PC-3 (cell line): ENCODE data around the gene PRPH2.

Source experiments
- EZH2 ChIP-seq: fragments of 300-600 bp; sonication (generic); IDR thresholded peaks from one replicate; pipeline ENCODE4 v1.6.1; 2017; ENCODE audit warnings: antibody characterized with exemption, mild to moderate bottlenecking, low read length; ENCODE audit not compliant: unreplicated experiment
- EZH2phosphoT487 ChIP-seq: fragments of 300-600 bp; sonication (generic); IDR thresholded peaks from 2 replicates; pipeline ENCODE4 v1.6.1; 2018; ENCODE audit warnings: mild to moderate bottlenecking, antibody characterized with exemption, low read length, borderline replicate concordance
- TF ChIP-seq, protein P1 (sequence below): fragments of 300-600 bp; sonication (generic); conservative IDR thresholded peaks from 2 replicates; pipeline ENCODE4 v1.5.1; 2017; ENCODE audit warnings: antibody characterized with exemption, low read depth, mild to moderate bottlenecking, low read length

DNA sequence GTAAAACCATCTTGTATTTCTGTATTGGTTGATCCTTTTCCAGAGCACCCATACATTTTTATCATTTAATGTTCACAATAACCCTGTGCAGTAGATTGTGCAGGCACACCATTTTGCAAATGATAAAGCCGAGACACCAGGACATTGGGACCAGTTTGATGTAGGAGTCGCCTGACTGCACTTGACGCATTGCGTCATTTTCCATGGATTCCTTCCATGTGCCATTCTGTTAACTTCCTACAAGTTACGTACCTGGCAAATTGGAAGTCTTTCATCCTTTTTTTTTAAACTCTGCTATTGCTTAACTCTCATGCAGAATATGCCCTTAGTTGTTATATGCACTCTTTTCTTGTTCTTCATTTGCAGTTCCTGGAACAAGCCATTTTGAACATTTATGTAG, 43.0 kb downstream of the PRPH2 start:
- TF ChIP-seq, protein P1, sequence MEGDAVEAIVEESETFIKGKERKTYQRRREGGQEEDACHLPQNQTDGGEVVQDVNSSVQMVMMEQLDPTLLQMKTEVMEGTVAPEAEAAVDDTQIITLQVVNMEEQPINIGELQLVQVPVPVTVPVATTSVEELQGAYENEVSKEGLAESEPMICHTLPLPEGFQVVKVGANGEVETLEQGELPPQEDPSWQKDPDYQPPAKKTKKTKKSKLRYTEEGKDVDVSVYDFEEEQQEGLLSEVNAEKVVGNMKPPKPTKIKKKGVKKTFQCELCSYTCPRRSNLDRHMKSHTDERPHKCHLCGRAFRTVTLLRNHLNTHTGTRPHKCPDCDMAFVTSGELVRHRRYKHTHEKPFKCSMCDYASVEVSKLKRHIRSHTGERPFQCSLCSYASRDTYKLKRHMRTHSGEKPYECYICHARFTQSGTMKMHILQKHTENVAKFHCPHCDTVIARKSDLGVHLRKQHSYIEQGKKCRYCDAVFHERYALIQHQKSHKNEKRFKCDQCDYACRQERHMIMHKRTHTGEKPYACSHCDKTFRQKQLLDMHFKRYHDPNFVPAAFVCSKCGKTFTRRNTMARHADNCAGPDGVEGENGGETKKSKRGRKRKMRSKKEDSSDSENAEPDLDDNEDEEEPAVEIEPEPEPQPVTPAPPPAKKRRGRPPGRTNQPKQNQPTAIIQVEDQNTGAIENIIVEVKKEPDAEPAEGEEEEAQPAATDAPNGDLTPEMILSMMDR: no peak
- TF ChIP-seq EZH2phosphoT487 (no peak), EZH2 (no peak)
